GM19468 (cell line): Measurements from ENCODE around the gene GALNT2.

Experiments used
- ATAC-seq: cut with Tn5 transposase; IDR thresholded peaks from one replicate; pipeline ENCODE4 v1.9.1; 2021; ENCODE audit warnings: mild to moderate bottlenecking, moderate library complexity, moderate number of reproducible peaks; ENCODE audit not compliant: unreplicated experiment; ENCODE audit errors: extremely low read depth

The GALNT2 gene

DNA sequence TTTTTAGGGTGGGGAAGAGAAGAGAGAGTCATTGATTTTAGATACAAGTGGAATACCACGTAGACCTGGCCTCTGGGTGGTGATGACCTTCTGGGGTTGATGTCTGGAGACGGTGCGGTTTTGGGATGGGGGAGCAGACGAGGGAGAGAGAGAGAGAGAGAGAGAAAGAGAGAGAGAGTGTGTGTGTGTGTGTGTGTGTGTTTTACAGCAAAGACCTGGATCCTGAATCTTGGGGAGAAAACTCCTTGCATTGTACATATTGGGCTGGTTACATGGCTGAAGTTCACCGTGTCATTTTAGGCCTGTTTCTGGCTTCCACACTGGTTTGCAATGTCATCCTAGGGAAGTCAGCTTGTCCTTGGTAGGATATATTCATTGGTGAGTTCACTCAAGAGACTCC, 89.0 kb downstream of the GALNT2 start:
- no peak for ATAC-seq

DNA sequence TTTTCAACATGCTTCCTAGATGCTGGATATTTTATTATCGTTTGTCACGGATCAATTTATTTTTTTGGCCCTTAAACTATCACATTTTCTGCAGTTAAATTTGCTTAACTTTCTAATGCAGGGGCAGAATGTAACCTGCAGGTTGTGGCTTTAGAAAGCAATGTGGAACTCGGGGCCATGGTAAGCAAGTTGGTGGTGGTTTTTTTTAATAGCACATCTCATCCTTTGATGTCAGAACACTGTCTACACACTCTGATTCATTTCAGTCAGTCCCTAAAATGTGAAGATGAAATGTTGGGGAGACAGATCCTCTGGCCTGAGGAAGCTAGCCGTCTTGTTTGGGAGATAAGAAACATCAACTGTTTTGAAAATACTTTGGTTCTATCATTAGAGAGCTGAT, 89.5 kb downstream of the GALNT2 start:
- ATAC-seq = no peak

DNA sequence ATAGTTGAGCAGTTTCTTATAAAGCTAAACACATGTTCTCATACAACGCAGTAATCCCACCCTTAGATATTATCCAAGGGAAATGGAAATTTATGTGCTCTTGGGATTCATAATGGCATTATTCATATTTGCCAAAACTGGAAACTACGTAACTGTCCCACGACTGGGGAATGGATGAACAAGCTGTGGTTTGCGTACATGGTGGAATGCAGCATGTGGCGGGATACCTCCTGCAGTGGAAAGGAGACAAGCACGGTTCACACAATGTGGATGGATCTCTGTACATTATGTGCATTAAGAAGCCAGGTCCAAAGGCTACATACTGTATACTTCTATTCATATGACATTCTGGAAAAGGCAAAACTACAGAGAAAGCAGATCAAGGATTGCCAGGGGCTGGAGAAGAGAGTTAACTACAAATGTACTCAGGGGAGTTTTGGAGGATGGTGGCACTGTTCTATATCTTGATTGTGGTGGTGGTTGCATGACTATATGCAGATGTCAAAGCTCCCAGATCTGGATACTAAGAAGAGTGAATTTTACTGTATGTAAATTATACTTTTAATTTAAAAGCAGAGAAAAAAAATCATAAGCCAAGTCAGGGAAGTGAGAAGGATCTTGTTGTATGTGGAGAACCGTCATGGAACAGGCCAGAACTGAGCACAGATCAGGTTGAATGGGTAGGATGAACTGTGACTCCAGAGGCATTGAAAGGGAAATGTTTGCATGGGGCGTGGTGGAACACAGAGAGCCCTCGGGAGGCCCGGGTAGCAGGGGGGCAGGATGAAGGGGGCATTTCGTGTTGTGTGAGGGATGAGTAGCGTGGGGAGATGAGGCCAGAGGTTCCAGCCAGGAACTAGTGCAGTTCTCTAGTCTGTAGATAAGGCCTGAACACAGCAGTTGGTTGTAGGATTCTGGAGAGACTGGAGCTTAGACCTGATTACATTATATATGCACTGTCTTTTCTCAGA, 90.7 kb downstream of the GALNT2 start:
- ATAC-seq = no peak

DNA sequence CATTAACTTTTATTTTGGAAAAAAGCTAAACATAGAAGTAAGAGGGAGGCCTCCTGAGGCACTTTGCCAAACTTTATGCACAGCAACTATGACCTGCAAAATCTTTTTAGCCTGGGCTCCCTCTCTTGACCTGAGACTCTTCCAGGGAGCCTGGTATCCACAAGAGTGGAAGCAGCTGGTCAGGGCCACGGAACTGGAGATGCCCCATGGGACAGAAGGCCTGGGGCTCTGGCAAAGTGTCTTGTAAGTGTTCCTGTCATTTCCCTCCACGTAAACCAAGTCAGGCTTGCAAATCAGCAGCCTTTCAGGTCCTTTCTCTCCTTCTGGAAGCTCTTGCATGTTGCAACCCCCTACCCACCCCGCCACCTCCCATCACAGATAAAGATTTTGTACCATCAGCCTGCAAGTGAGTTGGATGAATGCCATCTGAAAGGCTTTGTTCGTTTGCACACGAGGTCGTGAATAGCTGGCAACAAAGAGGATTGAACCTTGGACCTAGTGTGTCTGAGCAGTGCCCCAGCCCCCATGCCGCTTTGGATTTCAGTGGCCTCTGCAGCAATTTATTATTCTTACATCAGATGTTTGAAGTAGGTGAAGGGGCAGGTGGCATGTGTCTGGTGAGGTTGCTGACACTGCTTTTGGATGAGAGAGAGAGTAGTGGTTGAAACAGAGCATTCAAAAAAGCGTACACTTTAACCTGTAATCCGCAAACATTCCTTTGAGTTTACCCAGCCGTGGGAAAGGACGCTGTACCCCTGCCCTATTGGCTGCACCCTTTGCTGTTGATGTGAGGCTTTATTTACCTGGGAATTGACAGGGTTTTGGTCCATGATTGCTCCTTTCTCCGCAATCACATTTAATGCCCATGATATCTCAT, 91.6 kb downstream of the GALNT2 start:
- ATAC-seq = no peak

DNA sequence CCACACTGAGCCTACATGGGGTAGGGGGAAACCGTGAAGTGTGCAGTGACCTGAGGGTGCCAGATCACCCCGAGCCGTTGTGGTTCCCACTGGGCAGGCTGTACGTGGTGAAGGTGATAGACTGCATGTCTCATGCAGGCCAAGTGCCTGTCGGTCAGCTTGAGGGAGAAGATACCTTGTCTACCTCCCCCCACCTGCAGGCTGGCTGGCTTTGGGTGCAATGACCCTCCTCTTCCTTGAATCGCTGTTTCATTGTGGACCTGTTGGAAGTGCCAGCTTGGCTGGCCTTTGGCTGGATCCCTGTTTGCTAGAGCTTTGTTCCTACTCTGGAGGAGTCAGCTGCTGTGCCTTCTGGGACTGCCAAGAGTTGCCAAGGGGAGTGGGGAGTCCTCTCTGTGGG, 92.5 kb downstream of the GALNT2 start:
- ATAC-seq = no peak

DNA sequence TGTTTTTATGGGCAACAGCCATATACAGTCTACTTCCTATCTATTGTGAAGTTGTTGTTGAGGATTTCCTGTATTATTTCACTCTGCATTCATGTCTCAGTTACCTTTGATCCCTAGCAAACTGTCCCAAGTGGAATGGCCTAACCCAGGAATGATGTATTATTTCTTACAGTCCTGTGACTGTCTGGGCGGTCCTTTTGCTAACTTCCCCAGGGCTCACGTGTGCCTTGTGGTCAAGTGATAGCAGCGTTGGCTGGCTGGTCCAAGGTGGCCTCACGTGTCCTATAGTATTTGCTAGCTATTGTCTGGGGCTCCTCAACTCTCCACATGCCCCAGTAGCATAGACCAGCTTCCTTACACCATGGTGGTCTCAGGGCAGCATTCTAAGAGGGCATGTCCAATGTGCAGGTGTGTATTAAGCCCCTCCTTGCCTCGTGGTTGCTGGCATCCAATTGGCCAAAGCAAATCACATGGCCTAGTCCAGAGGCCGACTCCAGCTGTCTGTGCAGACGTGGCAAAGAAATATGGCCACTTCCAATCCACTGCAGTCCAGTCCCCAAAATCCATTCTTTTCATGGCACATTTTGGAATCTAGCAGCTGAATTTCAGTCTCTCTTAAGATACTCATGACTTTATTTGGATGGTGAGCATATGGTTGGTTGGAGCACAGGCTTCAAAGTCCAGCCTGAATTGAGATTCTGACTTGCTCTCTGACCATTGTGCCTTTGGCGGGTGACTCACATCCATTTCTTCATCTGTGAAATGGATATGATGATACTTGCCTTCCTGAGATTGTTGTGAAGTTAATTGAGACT, 94.1 kb downstream of the GALNT2 start:
- ATAC-seq = no peak

DNA sequence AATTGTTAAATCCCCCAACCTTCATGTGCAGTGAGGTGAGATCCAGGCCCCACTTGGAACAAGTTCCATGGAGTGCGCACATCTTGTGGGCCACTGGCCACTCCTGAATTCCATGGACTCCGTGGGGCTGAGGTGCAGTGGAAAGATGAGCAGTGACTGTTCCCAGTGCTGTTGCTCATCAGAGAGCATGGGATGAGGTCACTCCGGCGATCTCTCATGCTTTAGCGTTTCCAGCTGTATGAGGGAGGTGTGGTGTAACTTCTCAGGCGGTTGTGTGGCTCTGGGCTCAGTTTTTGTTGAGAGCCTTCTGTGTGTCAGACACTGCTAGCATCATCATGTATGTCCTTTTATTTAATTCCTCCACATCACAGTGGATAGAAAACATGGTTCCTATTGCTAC, 96.2 kb downstream of the GALNT2 start:
- no peak for ATAC-seq

DNA sequence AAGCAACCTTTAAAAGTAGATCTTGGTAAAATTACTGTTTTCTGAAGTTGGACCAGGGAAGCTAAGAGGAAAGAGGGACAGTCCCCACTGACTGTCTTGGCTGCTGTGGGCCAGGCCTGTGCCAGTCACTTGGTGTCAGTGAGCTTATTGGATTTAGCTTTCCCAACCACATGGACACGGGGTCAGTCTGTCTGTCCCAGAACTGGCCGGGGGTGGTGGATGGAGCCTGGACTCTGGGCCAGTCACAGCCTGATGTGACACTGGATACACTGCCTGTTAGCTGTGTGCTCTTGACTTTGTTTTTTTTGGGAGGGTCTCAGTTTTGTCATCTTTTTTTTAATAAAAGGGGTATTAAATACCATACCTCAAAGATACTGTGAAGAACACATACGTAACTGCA, 96.7 kb downstream of the GALNT2 start:
- no peak for ATAC-seq

DNA sequence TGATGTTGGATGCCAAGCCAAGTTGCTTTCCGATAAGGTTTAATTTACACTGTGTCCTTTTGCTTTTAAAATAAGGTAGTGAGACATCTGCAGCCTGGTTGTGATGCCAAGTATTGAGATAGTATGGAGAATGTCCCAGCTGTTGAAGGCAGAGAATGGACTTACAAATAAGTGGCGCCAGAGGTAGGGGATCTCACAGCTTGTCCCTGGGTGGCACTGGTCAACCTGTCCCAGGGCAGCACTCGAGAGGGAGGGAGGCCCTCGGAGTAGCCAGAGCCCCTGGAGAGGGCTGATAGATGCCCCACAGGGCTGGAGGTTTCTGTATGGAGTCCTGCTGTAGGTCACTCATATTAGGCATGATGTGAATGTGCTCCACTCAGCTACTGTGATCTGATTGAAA, 98.5 kb downstream of the GALNT2 start:
- no peak for ATAC-seq

DNA sequence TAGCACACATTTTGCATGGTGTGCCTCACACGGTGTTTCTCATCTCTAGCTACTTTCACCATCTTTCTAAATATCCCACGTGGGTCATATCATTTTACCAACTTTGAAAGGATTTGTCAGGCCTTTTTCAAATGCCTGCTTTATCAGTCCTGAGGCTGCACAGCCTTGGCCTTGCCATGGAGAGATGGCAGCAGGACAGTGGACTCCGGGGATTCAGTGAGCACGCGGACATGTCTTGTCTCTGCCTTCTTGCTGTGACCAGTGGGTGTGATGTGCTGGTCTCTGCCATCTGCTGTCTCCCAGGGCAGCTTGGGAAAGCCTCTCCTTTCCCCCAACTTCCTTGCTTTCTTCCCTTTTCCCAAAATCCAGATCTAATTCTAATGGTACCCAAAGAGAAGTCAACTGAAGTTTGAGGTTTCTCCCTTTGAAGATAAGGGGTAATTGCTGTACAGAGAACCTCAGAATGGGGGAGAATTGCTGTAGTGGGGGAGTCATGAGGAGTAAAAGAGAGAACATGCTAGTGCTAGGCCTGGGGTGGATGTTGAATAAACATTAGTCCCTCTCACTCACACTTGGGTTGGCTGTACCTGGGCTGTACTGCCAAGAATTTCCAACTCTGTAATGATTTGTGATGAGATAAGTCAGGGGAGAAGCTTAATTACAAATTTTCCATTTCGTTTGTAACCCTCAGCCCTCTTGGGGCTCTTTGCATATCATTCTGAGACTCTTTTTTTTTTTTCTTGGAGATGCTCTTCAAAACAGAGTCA, 99.5 kb downstream of the GALNT2 start:
- ATAC-seq = no peak

DNA sequence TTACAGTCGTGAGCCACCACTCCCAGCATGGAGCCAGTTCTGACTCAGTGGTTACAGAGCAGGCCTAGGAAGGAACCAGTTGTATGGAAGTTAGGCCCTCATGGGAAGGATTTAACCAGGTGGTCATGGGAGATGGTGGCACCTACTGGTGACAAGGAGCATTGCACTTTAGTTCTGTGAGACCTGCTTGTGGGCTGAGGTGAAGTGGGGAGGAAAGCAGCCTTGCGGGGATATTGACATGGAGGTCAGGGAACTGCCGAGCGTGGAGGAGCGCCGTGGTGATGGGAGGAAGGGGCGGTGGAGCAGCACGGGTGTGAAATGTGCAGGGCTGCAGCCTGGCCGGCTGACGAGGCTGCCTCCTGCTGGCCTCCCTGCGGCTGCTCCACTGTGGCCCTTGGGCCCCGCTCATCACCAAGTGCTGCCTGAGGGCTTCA, 100.4 kb downstream of the GALNT2 start:
- no peak for ATAC-seq

DNA sequence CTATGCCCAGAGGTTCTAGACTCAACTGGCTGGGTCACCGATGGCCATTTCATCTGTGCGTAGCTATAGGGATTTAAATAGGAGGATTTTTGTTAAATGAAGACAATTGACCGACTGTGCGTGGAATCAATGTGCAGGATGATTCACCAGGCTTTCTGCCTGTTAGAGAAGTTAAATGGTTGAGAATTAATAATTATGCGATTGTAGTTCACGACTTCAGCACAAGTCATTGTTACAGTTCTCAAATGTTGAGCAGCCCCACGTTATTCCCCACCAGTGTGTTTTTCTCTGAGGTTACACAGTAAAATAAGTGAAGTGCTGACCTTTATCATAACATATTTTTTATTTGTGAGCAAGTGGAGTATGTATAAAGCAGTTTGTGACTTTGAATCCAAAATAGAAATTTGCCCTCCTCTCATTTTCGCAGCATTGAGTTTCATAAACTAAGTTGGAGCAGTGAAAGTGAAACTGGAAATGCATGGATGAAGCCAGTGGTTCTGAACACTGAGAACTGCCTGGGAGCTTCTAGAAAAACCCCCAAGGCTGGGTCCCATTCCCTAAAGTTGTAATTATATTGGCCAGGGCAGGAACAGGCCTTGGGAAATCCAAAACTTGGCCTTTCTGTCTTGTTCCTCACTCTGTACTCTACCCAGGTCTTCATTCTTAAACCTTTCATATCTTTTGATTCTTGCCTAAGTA, 102.6 kb downstream of the GALNT2 start:
- no peak for ATAC-seq

DNA sequence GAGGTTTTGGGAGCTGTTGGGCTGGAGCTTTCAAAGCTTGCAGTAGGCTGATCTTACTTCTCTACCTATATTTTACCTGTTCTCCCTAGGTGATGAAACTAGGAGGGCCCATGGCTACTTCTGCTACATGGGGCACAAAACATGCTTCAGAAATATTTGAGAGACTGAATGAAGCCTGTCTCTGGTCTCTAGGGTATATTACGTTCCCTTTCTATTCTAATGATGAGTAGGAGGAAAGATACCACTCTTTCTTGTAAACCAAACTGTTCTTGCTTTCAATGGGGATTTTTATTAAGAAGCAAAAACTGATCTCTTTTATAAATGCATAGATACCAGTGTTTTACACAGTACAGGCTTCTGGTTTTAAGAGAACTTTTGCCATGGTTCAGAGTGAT, 103.1 kb downstream of the GALNT2 start:
- ATAC-seq = no peak

DNA sequence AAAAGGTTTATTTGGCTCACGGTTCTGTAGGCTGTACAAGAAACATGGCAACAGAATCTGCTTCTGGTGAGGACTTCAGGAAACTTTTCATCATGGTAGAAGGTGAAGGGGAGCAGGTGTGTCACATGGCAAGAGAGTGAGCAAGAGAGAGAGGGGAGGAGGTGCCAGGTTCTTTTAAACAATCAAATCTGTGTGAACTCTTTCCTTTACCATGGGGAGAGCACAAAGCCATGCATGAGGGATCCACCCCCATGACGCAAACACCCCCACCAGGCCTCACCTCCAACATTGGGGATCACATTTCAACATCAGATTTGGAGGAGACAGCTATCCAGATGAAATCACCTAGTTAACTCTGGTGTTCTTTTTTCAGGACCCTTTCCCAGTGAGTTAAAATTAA, 103.6 kb downstream of the GALNT2 start:
- no peak for ATAC-seq

DNA sequence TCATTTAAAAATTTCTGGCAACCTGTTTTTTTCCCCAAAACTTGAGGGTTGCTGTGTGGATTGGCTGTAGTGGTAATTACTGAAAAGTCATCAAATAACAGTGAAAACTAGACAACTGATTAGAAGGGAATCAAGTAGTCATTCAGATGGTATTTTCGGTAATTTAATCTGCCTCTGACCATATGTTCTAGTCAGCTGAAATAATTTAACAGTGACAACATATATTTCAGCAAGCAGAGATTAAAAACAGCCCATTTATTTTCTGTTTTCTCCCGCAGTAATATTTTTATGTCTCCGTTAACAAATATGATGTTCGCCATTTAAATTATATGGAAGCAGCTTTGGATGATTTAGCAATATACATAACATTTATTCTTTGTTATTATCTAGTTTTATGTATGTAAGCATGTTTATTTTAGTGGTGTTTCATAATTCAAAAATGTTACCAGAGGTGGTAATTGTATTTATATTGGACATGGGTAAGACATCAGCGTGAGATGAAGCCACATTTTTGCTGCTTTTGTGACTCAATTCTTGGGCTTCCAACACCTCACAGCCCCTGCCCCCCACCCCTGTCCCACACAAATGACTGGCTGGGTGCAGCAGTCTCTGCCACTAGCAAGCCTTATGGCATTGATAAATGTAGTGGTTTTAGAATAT, 104.4 kb downstream of the GALNT2 start:
- ATAC-seq = no peak

DNA sequence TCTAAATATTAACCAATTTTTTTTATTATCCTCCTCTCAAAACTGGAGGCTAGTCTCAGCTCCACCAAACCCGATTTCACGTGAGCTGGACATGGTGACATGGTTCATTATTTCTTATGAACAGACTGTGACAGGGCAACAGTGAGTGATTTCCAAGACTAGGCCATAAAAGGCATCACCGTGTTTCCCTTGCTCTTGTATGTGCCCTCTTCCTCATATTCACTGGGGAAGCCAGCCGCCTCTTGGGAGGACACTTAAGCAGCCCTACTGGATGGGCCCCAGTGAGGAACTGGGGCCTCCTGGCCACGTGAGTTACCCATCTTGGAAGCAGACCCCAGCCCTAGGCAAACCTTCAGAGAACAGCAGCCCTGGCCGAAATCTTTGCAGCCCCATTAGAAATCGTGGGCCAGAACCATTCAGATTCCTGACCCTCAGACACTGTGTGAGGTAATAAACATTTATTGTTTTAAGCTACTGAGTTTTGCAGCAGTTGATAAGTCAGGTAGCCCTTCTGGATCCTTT, 105.0 kb downstream of the GALNT2 start:
- ATAC-seq = no peak

DNA sequence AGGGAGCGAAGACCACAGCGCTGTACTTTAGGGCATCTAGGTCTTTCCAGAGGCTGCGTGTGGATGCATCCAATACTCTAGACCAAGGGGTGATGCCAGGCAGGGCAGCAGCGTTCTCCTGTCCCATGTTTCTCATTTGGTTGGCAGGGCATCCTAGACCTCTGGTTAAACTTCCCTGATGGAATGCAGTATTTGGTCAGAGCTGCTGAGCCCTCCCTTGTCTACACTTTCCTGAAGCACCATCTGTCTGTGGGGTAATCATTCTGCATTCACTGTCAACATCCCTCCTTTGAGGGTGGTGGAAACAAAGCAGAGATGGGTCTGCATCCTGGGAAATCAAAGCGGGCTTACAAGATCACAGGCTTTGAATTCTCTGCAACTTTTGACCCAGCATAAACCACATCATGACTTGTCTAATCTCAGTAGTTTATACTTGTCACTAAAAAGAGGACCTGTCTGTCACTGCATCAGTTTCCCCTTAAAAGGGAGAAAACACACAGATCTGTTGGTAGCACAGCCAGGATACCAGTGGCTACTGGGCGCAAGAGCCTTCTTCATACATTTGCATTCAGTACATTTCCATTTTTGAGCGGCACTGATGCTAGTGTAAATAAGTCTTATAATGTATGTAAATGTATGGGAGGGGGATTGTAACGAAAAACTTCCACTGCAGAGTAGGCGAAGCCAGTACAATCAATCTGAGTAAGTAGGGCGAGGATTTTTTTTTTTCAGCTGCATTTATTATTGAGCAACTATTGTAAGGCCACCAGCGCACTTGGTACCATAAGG, 106.3 kb downstream of the GALNT2 start:
- no peak for ATAC-seq
